ENCODE results near the gene SLAMF8.

Gene SLAMF8

GRCh38 chr1:159798893-159799292 is 27.8 kb upstream of the SLAMF8 start:
- peak; percentile 64 for DNase-seq (ENCODE audit: low spot score)

DNA sequence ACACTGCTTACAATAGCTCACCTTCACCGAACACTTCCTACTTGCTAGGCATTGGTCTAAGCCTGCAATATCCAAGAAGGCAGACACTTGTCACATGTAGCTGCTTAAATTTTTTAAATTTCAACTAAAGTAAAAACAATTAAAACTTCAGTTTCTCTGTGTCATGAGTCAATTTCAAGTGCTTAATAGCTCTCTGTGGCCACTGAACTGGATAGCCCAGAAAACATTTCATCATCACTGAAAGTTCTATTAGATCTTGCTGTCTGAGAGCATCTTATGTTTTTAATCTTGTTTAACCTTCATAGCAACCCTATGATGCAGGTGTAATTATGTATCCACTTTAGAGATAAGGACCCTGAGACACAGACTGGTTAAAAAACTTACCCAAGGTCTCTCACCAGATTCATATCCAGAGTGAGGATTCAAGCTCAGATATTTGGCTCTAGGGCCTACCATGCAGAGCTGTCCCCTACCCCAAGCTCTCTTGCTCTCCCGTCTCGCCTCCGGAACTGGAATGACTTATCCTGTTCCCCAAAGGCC is 27.2 kb upstream of the SLAMF8 start:
- TF ChIP-seq, protein P1, sequence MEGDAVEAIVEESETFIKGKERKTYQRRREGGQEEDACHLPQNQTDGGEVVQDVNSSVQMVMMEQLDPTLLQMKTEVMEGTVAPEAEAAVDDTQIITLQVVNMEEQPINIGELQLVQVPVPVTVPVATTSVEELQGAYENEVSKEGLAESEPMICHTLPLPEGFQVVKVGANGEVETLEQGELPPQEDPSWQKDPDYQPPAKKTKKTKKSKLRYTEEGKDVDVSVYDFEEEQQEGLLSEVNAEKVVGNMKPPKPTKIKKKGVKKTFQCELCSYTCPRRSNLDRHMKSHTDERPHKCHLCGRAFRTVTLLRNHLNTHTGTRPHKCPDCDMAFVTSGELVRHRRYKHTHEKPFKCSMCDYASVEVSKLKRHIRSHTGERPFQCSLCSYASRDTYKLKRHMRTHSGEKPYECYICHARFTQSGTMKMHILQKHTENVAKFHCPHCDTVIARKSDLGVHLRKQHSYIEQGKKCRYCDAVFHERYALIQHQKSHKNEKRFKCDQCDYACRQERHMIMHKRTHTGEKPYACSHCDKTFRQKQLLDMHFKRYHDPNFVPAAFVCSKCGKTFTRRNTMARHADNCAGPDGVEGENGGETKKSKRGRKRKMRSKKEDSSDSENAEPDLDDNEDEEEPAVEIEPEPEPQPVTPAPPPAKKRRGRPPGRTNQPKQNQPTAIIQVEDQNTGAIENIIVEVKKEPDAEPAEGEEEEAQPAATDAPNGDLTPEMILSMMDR (IDR thresholded peaks at IDR 0.05; ENCODE audit: borderline replicate concordance, control extremely low read depth, extremely low read depth, insufficient read depth, missing control alignments), result no peak
- DNase-seq (ENCODE audit: low spot score), result no peak
- in situ Hi-C loops (cut with MboI; ENCODE audit: low sequenced_read_pairs, unreplicated experiment), result loop anchor here (25.0 kb wide), 2 partner anchors 213 to 662 kb away; no protein-coding TSS in a partner anchor

More at GRCh38 chr1:159798893-159799292, 27.8 kb upstream of the SLAMF8 start:
- in situ Hi-C loops (cut with MboI; ENCODE audit: low sequenced_read_pairs, unreplicated experiment), result loop anchor here (25.0 kb wide), 2 partner anchors 213 to 662 kb away; no protein-coding TSS in a partner anchor
- TF ChIP-seq, protein P1 (IDR thresholded peaks at IDR 0.05; ENCODE audit: borderline replicate concordance, control extremely low read depth, extremely low read depth, insufficient read depth, missing control alignments), result peak; percentile 66

- in situ Hi-C loops (cut with MboI; ENCODE audit: low sequenced_read_pairs, unreplicated experiment), result no loop called here
Measured at GRCh38 chr1:159800177-159800930, 26.3 kb upstream of the SLAMF8 start.

GRCh38 chr1:159802111-159802510 is 24.6 kb upstream of the SLAMF8 start, which contains the start of gene FCRL6:
Gene FCRL6, plus strand, starts transcription at chr1:159802360. Its CDS starts 65 bp downstream, at chr1:159802425.
- TF ChIP-seq, protein P1 (IDR thresholded peaks at IDR 0.05; ENCODE audit: borderline replicate concordance, control extremely low read depth, extremely low read depth, insufficient read depth, missing control alignments), result no peak
- in situ Hi-C loops (cut with MboI; ENCODE audit: low sequenced_read_pairs, unreplicated experiment), result no loop called here
- no peak for DNase-seq (ENCODE audit: low spot score)

More at GRCh38 chr1:159800177-159800930, 26.3 kb upstream of the SLAMF8 start:
- TF ChIP-seq, protein P1 (IDR thresholded peaks at IDR 0.05; ENCODE audit: borderline replicate concordance, control extremely low read depth, extremely low read depth, insufficient read depth, missing control alignments), result no peak
- DNase-seq (ENCODE audit: low spot score), result no peak

DNA sequence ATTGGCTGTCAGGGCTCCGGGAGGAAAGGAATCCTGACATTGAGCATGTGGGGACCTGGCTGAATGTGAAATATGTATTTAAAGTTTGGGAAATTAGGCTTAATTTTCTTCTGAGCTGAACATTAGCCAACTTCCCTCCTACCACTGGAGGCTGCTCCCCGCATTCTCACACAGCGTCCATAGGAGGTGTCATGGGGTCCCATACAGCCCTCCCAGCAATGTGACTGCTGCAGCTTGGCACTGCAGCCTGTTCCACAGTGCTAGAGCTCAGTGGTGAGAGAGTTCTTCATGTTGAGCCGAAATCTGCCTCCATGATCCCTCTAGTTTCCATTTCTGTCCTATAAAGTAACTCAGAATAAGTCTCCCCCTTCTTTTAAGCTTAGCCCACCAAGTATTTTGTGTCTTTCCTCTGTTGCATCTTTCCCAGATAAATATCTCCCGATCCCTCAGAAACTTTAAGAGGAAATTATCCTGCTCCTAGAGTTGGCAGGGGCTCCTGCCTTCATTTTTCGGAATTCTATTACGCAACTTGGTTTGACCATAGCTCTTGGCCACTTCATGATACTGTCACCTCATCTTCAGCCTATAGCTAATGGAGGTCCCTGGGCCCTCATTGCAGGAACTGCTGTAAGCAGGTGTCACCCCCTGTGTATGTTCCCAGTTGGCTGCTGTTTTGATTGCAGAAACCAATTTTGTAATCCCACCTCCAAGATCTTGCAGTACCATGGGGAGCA is 22.6 kb upstream of the SLAMF8 start:
- DNase-seq (ENCODE audit: low spot score), result no peak
- in situ Hi-C loops (cut with MboI; ENCODE audit: low sequenced_read_pairs, unreplicated experiment), result no loop called here
- TF ChIP-seq, protein P1 (IDR thresholded peaks at IDR 0.05; ENCODE audit: borderline replicate concordance, control extremely low read depth, extremely low read depth, insufficient read depth, missing control alignments), result no peak

DNA sequence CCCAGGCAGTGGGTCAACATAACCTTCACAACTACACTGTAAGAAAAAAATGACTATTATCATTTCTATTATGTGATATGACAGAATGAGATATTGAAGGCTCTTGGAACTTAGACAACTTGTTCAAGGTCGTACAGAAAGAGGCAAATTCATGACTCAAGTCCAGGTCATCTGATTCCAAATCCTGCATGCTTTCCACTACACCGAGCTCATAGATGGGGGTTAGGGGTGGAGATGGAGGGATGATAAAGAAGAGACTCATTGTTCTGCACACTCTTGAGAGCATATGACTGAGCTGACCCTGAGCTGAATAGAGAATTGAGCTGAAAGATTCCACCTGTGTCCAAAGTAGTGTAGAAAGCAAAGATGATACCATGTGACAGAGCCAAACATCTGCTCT is 21.7 kb upstream of the SLAMF8 start:
- no peak for DNase-seq (ENCODE audit: low spot score)
- TF ChIP-seq, protein P1 (IDR thresholded peaks at IDR 0.05; ENCODE audit: borderline replicate concordance, control extremely low read depth, extremely low read depth, insufficient read depth, missing control alignments), result no peak
- in situ Hi-C loops (cut with MboI; ENCODE audit: low sequenced_read_pairs, unreplicated experiment), result no loop called here

Data from GM13976 (cell line).